ENCODE measurements around the gene NKD1. TPM values are rescaled to one million over a fixed set of nuclear protein-coding genes. Genes with fewer than 3 reads are reported as not detected.
A peak's percentile ranks its signal among the peaks of the same experiment; 100 is the strongest.

NKD1 gene
- total RNA-seq, 6 experiments from 2014 or later: 0.69 to 2.6 (median 2.1) TPM

DNA sequence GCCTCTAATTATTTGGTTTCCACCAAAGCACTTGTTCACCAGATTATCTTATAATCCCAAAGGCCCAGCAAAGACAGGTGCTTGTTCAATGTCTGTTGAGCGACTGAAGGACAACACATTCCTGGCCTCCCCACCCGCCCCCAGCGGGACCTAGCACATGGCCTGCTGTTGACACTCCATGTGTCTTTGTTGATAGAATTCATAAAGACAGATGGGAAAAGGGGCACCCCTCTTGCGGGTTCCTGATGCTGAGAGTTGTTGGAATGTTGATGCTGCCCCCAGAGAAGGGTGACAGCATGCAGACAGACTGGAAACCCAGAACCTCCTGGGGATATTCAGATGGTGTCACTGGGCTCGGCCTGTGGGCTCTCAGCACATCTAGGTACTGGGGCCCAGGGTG lies 96.0 kb downstream of the NKD1 start:
- H3K9me3 ChIP-seq: no peaks in the 10 kb centered on the region
- WGBS (ENCODE audit: insufficient coverage, low coverage, low lambda C conversion rate, missing lambda C conversion rate): 94% methylated on average over 3 of the region's 5 CpGs
- H3K27ac ChIP-seq: no peak overlapping the region
- no peak for TF ChIP-seq POLR2A (IDR thresholded peaks at IDR 0.05)
- TF ChIP-seq, protein P1, sequence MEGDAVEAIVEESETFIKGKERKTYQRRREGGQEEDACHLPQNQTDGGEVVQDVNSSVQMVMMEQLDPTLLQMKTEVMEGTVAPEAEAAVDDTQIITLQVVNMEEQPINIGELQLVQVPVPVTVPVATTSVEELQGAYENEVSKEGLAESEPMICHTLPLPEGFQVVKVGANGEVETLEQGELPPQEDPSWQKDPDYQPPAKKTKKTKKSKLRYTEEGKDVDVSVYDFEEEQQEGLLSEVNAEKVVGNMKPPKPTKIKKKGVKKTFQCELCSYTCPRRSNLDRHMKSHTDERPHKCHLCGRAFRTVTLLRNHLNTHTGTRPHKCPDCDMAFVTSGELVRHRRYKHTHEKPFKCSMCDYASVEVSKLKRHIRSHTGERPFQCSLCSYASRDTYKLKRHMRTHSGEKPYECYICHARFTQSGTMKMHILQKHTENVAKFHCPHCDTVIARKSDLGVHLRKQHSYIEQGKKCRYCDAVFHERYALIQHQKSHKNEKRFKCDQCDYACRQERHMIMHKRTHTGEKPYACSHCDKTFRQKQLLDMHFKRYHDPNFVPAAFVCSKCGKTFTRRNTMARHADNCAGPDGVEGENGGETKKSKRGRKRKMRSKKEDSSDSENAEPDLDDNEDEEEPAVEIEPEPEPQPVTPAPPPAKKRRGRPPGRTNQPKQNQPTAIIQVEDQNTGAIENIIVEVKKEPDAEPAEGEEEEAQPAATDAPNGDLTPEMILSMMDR (IDR thresholded peaks at IDR 0.05): no peak
- DNase-seq (no peak), ATAC-seq (no peak)
- peaks cover 0 to 3% (median 0%) of the 10 kb centered on the region in 4 donors for H3K4me1 ChIP-seq
- no peak overlapping the region for H3K4me3 ChIP-seq
- H3K27me3 ChIP-seq: no peaks in the 10 kb centered on the region
- no peaks in the 10 kb centered on the region for H3K36me3 ChIP-seq
- intact Hi-C loops (cut with DNase I): no loop called here

DNA sequence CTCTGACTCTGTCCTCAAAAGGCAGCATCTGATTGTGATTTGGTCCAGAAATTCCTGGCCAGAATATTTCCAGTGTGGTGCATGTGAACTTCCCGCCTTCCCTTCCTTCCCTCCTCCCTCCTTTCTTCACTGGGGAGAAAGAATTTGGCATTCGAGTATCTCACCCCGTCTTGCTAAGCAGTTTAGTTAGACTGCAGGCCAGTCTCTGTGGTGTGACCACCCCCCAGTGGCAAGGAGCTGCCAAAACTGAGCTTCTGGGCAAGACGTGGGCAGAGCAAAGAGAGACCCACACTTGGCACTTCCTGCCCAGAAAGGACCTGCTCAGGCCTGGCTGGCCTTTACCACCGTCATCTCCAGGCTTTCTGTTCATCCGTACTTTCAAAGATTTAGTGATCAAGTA lies 96.5 kb downstream of the NKD1 start:
- Histone ChIP-seq H3K4me3 (no peak overlapping the region), H3K9me3 (no peaks in the 10 kb centered on the region), H3K27ac (no peak overlapping the region), H3K36me3 (no peaks in the 10 kb centered on the region), H3K4me1 (peaks cover 0 to 3% (median 0%) of the 10 kb centered on the region in 4 donors), H3K27me3 (no peaks in the 10 kb centered on the region)
- DNase-seq (peak in 1 of 3 donors; percentile 55), ATAC-seq (peak; percentile 65 to 84 (median 78))
- intact Hi-C loops (cut with DNase I): no loop called here
- WGBS (ENCODE audit: insufficient coverage, low coverage, low lambda C conversion rate, missing lambda C conversion rate): 31% methylated on average over 5 of the region's 6 CpGs
- TF ChIP-seq, protein P1 (IDR thresholded peaks at IDR 0.05): peak; percentile 33 to 50 (median 46)
- no peak for TF ChIP-seq POLR2A (IDR thresholded peaks at IDR 0.05)

DNA sequence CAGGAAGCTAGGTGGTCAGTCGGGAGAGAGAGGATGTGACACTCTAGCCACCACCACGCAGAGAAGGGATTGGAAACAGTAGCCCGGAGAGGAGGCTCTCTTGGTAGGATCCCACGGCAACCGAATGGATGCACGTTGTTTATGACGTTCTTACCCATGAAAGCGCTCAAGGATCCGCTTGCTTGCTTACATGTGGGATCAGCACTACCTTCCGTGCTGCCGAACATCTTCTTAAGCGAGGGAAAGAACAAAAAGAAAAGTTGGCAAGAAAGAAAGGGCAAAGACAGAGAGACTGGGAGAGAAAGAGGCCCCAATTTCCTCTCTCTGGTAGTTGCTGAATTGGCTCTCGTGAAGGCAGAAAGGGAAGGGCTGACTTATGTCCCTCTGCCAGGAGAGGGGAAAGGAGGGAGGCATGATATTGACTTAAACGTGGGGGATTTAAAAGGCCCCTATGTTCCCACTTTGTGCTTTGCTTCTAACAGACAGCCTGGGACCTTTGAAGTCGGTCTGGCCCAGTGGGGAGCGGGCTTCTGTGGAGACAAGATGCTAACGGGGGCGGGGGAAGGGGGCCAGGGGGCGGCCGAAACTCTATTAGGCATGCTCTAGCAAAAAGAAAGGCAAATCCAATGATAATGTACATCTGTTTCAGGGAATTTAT lies 97.5 kb downstream of the NKD1 start:
- Histone ChIP-seq H3K4me3 (no peak overlapping the region), H3K36me3 (no peaks in the 10 kb centered on the region), H3K9me3 (no peaks in the 10 kb centered on the region), H3K4me1 (no peaks in the 10 kb centered on the region), H3K27ac (no peak overlapping the region), H3K27me3 (no peaks in the 10 kb centered on the region)
- intact Hi-C loops (cut with DNase I): no loop called here
- WGBS (ENCODE audit: insufficient coverage, low coverage, low lambda C conversion rate, missing lambda C conversion rate): 68% methylated on average over 7 of the region's 20 CpGs
- TF ChIP-seq, protein P1 (IDR thresholded peaks at IDR 0.05): no peak
- TF ChIP-seq POLR2A (IDR thresholded peaks at IDR 0.05): no peak
- ATAC-seq: no peak
- no peak for DNase-seq

DNA sequence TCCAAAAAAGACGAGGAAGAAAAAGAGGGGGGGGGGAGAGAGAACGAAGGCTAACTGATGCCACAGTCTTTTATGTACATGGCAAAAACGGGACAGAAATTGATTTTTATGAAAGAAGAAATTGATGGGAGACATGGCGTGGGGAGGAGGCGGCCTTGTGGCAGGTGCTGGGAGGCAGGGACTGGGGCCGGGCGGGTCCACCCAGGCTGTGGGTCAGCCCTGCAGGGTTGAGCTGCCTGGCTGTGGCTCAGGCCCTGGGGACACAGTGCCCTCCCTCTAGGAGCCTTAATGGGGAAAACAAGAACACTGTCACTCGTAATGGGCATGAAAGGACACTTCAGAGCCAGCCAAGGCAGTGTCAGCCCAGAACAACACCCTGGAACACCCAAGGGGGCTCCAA lies 98.1 kb downstream of the NKD1 start:
- ATAC-seq (peak in 1 of 4 donors; percentile 15), DNase-seq (no peak)
- Histone ChIP-seq H3K36me3 (no peaks in the 10 kb centered on the region), H3K27ac (no peak overlapping the region), H3K4me1 (no peaks in the 10 kb centered on the region), H3K27me3 (no peaks in the 10 kb centered on the region), H3K9me3 (no peaks in the 10 kb centered on the region), H3K4me3 (no peak overlapping the region)
- TF ChIP-seq, protein P1 (IDR thresholded peaks at IDR 0.05): no peak
- TF ChIP-seq POLR2A (IDR thresholded peaks at IDR 0.05): no peak
- 61% methylated on average over 6 of the region's 8 CpGs for WGBS (ENCODE audit: insufficient coverage, low coverage, low lambda C conversion rate, missing lambda C conversion rate)
- intact Hi-C loops (cut with DNase I): no loop called here
